ENCODE measurements around the gene SERPINA4. TPM values are rescaled to one million over a fixed set of nuclear protein-coding genes. Genes with fewer than 3 reads are reported as not detected.
"Not testable (repeated sequence)": the region's sequence is repeated elsewhere in the genome, so short reads cannot be mapped to it uniquely, and the experiment has no call there.

Gene SERPINA4
- total RNA-seq, 1 donor from 2014 or later = not detected

DNA sequence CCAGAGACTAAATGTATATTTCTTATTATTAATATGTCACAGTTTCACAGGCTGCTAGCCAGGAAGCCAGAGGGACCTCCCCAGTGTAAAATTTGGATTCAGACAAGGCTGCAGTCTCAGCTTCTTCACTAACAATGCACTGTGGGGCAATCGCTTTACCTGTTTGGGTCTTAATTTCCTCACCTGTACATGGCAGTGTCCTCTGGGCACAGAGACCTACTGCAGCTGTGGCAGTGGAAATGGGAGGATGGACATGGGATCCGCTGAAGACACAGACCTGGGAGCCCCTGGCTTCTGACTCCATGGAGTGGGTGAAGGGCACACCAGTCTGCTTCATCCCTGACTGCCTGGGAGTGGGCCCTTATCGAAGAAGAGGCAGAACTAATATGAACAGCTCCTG, 13.1 kb downstream of the SERPINA4 start:
- Mint-ChIP-seq H3K4me1 (ENCODE audit: unreplicated experiment) (no peaks in the 10 kb centered on the region), H3K27ac (ENCODE audit: unreplicated experiment) (no peak overlapping the region), H3K36me3 (ENCODE audit: low read depth, unreplicated experiment) (peaks cover 3% of the 10 kb centered on the region), H3K4me3 (ENCODE audit: unreplicated experiment) (no peak overlapping the region), H3K27me3 (ENCODE audit: unreplicated experiment) (peaks cover 2% of the 10 kb centered on the region), H3K9me3 (ENCODE audit: unreplicated experiment) (no peaks in the 10 kb centered on the region)
- no peak for DNase-seq (ENCODE audit: low spot score)
- TF ChIP-seq, protein P1, sequence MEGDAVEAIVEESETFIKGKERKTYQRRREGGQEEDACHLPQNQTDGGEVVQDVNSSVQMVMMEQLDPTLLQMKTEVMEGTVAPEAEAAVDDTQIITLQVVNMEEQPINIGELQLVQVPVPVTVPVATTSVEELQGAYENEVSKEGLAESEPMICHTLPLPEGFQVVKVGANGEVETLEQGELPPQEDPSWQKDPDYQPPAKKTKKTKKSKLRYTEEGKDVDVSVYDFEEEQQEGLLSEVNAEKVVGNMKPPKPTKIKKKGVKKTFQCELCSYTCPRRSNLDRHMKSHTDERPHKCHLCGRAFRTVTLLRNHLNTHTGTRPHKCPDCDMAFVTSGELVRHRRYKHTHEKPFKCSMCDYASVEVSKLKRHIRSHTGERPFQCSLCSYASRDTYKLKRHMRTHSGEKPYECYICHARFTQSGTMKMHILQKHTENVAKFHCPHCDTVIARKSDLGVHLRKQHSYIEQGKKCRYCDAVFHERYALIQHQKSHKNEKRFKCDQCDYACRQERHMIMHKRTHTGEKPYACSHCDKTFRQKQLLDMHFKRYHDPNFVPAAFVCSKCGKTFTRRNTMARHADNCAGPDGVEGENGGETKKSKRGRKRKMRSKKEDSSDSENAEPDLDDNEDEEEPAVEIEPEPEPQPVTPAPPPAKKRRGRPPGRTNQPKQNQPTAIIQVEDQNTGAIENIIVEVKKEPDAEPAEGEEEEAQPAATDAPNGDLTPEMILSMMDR (IDR thresholded peaks at IDR 0.05; ENCODE audit: unreplicated experiment) = no peak

DNA sequence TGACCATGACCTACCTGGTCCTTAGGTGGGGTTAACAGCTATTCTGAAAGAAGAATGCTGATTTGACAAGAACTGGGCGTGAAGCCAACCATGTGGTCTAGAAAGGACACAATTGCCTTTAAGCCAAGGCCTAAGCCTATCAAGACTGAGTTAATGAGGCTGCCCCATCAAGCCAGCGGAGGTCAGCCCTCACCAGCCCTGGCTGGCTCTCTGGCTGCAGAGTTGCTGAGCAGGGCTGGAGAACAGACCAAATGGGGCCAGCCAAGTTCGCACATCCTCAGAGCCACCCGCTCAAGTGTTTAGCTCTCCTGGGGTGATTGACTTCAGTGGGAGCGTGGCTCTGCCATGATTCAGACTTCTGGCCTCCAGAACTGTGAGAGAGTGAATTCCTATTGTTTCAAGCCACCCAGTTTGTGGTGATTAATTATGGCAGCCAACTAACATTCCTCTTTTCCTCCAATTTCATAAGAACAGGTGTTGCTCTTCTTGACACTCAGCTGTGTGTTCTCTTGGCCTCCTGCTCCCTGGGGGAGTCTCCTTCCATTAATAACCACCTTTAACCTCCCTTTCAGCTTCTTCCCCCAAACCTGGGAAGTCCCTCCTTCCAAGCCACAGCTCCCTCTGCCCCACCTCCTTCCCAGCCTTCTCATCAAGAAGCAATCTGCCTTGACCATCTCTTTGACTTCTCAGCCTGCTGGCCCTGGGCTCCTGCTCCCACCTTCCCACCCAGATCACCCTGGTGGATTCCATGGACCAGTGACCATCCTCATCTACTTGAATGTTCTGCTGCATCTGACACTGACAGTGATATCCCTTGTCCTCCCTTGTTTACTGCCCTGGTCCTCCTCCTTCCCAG, 14.7 kb downstream of the SERPINA4 start:
- H3K9me3 Mint-ChIP-seq (ENCODE audit: unreplicated experiment) = no peaks in the 10 kb centered on the region
- TF ChIP-seq, protein P1 (IDR thresholded peaks at IDR 0.05; ENCODE audit: unreplicated experiment) = no peak
- H3K27ac Mint-ChIP-seq (ENCODE audit: unreplicated experiment) = no peak overlapping the region
- peaks cover 3% of the 10 kb centered on the region for H3K27me3 Mint-ChIP-seq (ENCODE audit: unreplicated experiment)
- DNase-seq (ENCODE audit: low spot score) = no peak
- no peak overlapping the region for H3K4me3 Mint-ChIP-seq (ENCODE audit: unreplicated experiment)
- peaks cover 3% of the 10 kb centered on the region for H3K36me3 Mint-ChIP-seq (ENCODE audit: low read depth, unreplicated experiment)
- no peaks in the 10 kb centered on the region for H3K4me1 Mint-ChIP-seq (ENCODE audit: unreplicated experiment)

DNA sequence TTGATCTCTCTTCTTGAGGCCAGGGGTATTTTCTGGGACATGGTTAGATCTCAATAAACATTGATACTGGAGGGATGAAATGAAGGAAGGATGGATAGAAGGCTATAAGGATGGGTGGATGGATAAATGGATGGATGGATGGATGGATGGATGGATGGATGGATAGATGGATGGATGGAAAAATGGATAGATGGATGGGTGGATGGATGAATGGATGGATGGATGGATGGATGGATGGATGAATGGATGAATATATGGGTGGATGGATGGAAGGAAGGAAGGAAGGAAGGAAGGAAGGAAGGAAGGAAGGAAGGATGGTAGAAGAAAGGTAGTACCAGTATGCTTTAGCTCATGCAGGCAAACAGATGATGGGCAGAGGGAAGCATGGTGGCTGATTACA, 16.2 kb downstream of the SERPINA4 start:
- H3K27ac Mint-ChIP-seq (ENCODE audit: unreplicated experiment); DNase-seq (ENCODE audit: low spot score); H3K4me1 Mint-ChIP-seq (ENCODE audit: unreplicated experiment); H3K27me3 Mint-ChIP-seq (ENCODE audit: unreplicated experiment); H3K4me3 Mint-ChIP-seq (ENCODE audit: unreplicated experiment); H3K36me3 Mint-ChIP-seq (ENCODE audit: low read depth, unreplicated experiment); H3K9me3 Mint-ChIP-seq (ENCODE audit: unreplicated experiment): not testable (repeated sequence)

DNA sequence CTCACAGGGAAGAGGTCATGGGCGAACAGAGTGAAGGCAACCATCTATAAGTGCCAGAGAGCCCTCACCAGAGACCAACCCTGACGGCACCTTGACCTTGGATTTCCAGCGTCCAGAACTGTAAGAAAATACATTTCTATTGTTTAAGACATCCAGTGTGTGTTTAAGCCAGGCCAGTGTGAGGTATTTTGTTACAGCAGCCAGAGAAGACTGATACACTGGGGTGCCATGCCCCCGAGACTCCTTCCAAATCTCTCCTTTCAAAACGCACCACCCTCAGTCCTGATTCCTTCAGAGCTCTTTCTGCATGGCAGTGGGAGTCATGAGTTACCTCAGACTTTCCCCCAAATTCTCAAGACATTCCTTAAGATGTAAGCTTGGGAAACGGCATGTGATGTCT, 17.5 kb downstream of the SERPINA4 start:
- Mint-ChIP-seq H3K36me3 (ENCODE audit: low read depth, unreplicated experiment) (peaks cover 3% of the 10 kb centered on the region), H3K27me3 (ENCODE audit: unreplicated experiment) (peaks cover 6% of the 10 kb centered on the region), H3K4me1 (ENCODE audit: unreplicated experiment) (no peaks in the 10 kb centered on the region), H3K27ac (ENCODE audit: unreplicated experiment) (no peak overlapping the region), H3K9me3 (ENCODE audit: unreplicated experiment) (no peaks in the 10 kb centered on the region), H3K4me3 (ENCODE audit: unreplicated experiment) (no peak overlapping the region)
- DNase-seq (ENCODE audit: low spot score) = no peak
- TF ChIP-seq, protein P1 (IDR thresholded peaks at IDR 0.05; ENCODE audit: unreplicated experiment) = no peak

DNA sequence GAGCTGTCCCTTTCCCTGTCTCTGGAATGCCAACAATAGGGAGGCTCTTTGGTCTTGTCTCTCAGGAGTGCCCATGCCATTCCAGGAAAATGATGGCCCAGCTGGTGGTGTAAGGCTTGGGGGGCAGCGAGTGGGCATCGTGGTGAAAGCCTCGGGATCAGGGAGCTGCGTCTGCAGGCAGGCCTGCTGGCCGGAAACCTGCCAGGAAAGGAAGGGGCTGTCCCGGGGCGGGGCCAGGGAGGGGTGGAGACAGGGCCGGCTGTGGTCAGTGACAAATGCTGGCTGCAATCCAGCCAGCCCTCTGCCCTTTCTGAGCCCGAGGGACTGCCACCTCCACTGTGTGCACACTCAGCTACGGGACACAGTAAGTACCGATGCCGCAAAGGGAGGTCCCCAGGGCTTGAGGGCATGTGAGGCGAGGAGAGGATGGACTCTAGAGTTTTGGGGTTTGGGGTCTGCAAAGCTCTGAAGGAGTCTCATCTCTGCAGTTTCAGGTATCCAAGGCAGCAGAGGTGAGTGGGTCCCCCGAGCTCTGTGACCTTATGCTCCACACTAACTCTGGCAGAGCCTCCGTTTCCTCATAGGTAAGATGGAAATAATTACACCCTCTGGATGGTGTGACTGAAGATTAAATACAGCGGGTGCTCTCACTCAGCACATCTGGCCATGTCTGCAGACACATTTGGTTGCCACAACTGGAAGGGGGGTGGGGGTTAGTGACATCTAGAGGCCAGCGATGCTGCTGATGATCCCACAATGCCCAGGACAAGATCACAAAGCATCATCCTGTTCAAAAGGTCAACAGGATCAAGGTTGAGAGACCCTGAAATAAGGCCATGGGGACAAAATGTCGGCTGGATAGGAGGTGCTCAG, 20.1 kb downstream of the SERPINA4 start, which contains the start of gene SERPINA5:
Gene SERPINA5 (plus strand): TSS at position 300 of the 873 bp plus-strand sequence. CDS start 5,937 bp downstream, outside the sequence.
- no peaks in the 10 kb centered on the region for H3K4me1 Mint-ChIP-seq (ENCODE audit: unreplicated experiment)
- H3K27ac Mint-ChIP-seq (ENCODE audit: unreplicated experiment) = no peak within 1 kb of the TSS
- peak; percentile 5 for DNase-seq (ENCODE audit: low spot score)
- TF ChIP-seq, protein P1 (IDR thresholded peaks at IDR 0.05; ENCODE audit: unreplicated experiment) = no peak
- no peak within 1 kb of the TSS for H3K4me3 Mint-ChIP-seq (ENCODE audit: unreplicated experiment)
- peaks cover 3% of the 10 kb centered on the region for H3K36me3 Mint-ChIP-seq (ENCODE audit: low read depth, unreplicated experiment)
- peaks cover 10% of the 10 kb centered on the region for H3K27me3 Mint-ChIP-seq (ENCODE audit: unreplicated experiment)
- no peaks in the 10 kb centered on the region for H3K9me3 Mint-ChIP-seq (ENCODE audit: unreplicated experiment)

Data from endothelial cell (in vitro differentiated cells).